HEK293 (cell line): Measurements from ENCODE around the gene FMN1.

ENCODE experiments used
- CTCF ChIA-PET: fragments of 350-600 bp; formaldehyde crosslinking; extraction: SDS; loops from one replicate; lab custom pipeline; 2021; ENCODE audit warnings: antibody characterized with exemption; lab: Yijun Ruan, JAX
- POLR2A ChIA-PET: fragments of 300-600 bp; formaldehyde crosslinking; extraction: SDS; loops from one replicate; lab custom pipeline; 2020; ENCODE audit warnings: antibody characterized with exemption, inconsistent platforms; lab: Yijun Ruan, JAX
- H3K27ac ChIP-seq: fragments of 200-500 bp; sonication (Bioruptor generic); 2 replicates; pipeline ENCODE4 v1.5.1; 2014; ENCODE audit warnings: low read depth, low read length, control low read depth, inconsistent platforms; ENCODE audit errors: extremely low read depth
- H3K36me3 ChIP-seq, 2 experiments: fragments of 200-500 bp in 1 of 2; sonication (Bioruptor generic) in 1 of 2; 1 replicate in 1 of 2; 2 replicates in 1 of 2; pipeline ENCODE4 v1.5.1; 2014 to 2017; ENCODE audit warnings: inconsistent platforms in 2 of 2, low read length in 2 of 2; ENCODE audit not compliant: control insufficient read depth in 2 of 2, insufficient read depth in 1 of 2
- H3K4me1 ChIP-seq: fragments of 200-500 bp; sonication (Bioruptor generic); 2 replicates; pipeline ENCODE4 v1.5.1; 2014; ENCODE audit warnings: mild to moderate bottlenecking, low read length, inconsistent platforms; ENCODE audit not compliant: control insufficient read depth, insufficient read depth
- H3K4me3 ChIP-seq: 2 replicates; pipeline ENCODE4 v1.5.1; 2011; ENCODE audit warnings: low read depth, mild to moderate bottlenecking, control low read depth, low read length, moderate library complexity
- H3K9me3 ChIP-seq: fragments of 200-500 bp; sonication (Bioruptor generic); 2 replicates; pipeline ENCODE4 v1.5.1; 2014; ENCODE audit warnings: low read depth, low read length, inconsistent platforms; ENCODE audit not compliant: control insufficient read depth, insufficient read depth
- BCL11A ChIP-seq: fragments of 450-650 bp; formaldehyde crosslinking; IDR thresholded peaks from 2 replicates; pipeline ENCODE4 v1.5.1; 2016; ENCODE audit warnings: low read depth, missing biosample characterization, missing genetic modification characterization
- BCL11B ChIP-seq: fragments of 450-650 bp; formaldehyde crosslinking; IDR thresholded peaks from 2 replicates; pipeline ENCODE4 v1.5.1; 2016; ENCODE audit warnings: low read depth, missing biosample characterization, missing genetic modification characterization
- GFI1B ChIP-seq: fragments of 450-650 bp; formaldehyde crosslinking; IDR thresholded peaks from 2 replicates; pipeline ENCODE4 v1.5.1; 2016; ENCODE audit warnings: missing biosample characterization, missing genetic modification characterization
- MYNN ChIP-seq: fragments of 450-650 bp; formaldehyde crosslinking; IDR thresholded peaks from 2 replicates; pipeline ENCODE4 v1.5.1; 2016; ENCODE audit warnings: missing biosample characterization, missing genetic modification characterization, borderline replicate concordance
- SP3 ChIP-seq: fragments of 450-650 bp; formaldehyde crosslinking; IDR thresholded peaks from 2 replicates; pipeline ENCODE4 v1.5.1; 2016; ENCODE audit warnings: missing biosample characterization, missing genetic modification characterization
- ZBTB48 ChIP-seq: fragments of 450-650 bp; formaldehyde crosslinking; IDR thresholded peaks from 2 replicates; pipeline ENCODE4 v1.5.1; 2016; ENCODE audit warnings: missing biosample characterization, missing genetic modification characterization
- ZNF157 ChIP-seq: fragments of 450-650 bp; formaldehyde crosslinking; IDR thresholded peaks from 2 replicates; pipeline ENCODE4 v1.5.1; 2016; ENCODE audit warnings: missing biosample characterization, missing genetic modification characterization
- ZNF19 ChIP-seq: fragments of 450-650 bp; formaldehyde crosslinking; IDR thresholded peaks from 2 replicates; pipeline ENCODE4; 2016; ENCODE audit warnings: missing biosample characterization, missing genetic modification characterization, low read depth
- ZNF214 ChIP-seq: fragments of 450-650 bp; formaldehyde crosslinking; IDR thresholded peaks from 2 replicates; pipeline ENCODE4 v1.5.1; 2017; ENCODE audit warnings: missing biosample characterization, mild to moderate bottlenecking, missing genetic modification characterization, borderline replicate concordance
- ZNF223 ChIP-seq: fragments of 450-650 bp; formaldehyde crosslinking; IDR thresholded peaks from 2 replicates; pipeline ENCODE4 v1.5.1; 2016; ENCODE audit warnings: missing biosample characterization, missing genetic modification characterization
- ZNF354C ChIP-seq: fragments of 450-650 bp; formaldehyde crosslinking; IDR thresholded peaks from 2 replicates; pipeline ENCODE4 v1.5.1; 2016; ENCODE audit warnings: missing biosample characterization, missing genetic modification characterization, low read depth, borderline replicate concordance
- ZNF404 ChIP-seq: fragments of 450-650 bp; formaldehyde crosslinking; IDR thresholded peaks from 2 replicates; pipeline ENCODE4 v1.5.1; 2017; ENCODE audit warnings: missing biosample characterization, missing genetic modification characterization
- ZNF48 ChIP-seq: fragments of 450-650 bp; formaldehyde crosslinking; IDR thresholded peaks from 2 replicates; pipeline ENCODE4 v1.5.1; 2016; ENCODE audit warnings: missing biosample characterization, missing genetic modification characterization
- ZNF521 ChIP-seq: fragments of 450-650 bp; formaldehyde crosslinking; IDR thresholded peaks from 2 replicates; pipeline ENCODE4 v1.5.1; 2017; ENCODE audit warnings: missing biosample characterization, mild to moderate bottlenecking, missing genetic modification characterization
- ZNF571 ChIP-seq: fragments of 450-650 bp; formaldehyde crosslinking; IDR thresholded peaks from 2 replicates; pipeline ENCODE4 v1.5.0; 2017; ENCODE audit warnings: missing biosample characterization, missing genetic modification characterization
- ZNF629 ChIP-seq: fragments of 450-650 bp; formaldehyde crosslinking; IDR thresholded peaks from 2 replicates; pipeline ENCODE4 v1.5.1; 2017; ENCODE audit warnings: missing biosample characterization, missing genetic modification characterization
- ZNF654 ChIP-seq: fragments of 450-650 bp; formaldehyde crosslinking; IDR thresholded peaks from 2 replicates; pipeline ENCODE4 v1.5.1; 2016; ENCODE audit warnings: low read depth, missing biosample characterization, missing genetic modification characterization
- ZNF791 ChIP-seq: fragments of 450-650 bp; formaldehyde crosslinking; IDR thresholded peaks from 2 replicates; pipeline ENCODE4 v1.5.1; 2016; ENCODE audit warnings: missing biosample characterization, missing genetic modification characterization
- TF ChIP-seq, protein P1 (sequence below): fragments of 450-650 bp; formaldehyde crosslinking; IDR thresholded peaks from 2 replicates; pipeline ENCODE4 v1.5.1; 2016; ENCODE audit warnings: missing biosample characterization, missing genetic modification characterization, borderline replicate concordance
- TF ChIP-seq, protein P2 (sequence below): fragments of 450-650 bp; formaldehyde crosslinking; IDR thresholded peaks from 2 replicates; pipeline ENCODE4 v1.5.1; 2016; ENCODE audit warnings: missing biosample characterization, missing genetic modification characterization, borderline replicate concordance

FMN1 gene

DNA sequence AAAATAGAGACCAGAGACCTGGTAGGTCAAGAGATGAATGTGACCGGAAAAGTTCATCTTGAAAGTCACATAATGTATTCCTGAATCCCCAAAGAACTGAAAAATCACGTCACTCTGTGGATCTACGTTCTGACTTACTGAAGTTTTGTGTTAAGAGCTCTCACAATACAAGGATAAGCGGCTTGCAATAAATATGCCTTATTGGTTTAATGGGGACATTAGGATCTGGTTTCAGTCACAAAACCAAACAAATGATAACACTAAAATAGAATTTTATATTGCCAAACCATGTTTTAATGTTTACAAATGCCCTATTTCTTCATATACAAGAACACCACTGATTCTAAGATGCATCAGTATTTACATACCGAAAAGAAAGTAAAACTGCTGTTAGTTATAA lies 164.2 kb downstream of the FMN1 start:
- ChIA-PET POLR2A (no interaction called here), CTCF (interaction anchor here (1.7 kb wide), 1 partner anchor 45 kb away, joined by 3 read pairs; no protein-coding TSS in a partner anchor)
- Histone ChIP-seq H3K4me1 (peaks cover 4% of the 10 kb centered on the region; the same call in 1 of the 2 replicates), H3K4me3 (no peak overlapping the region), H3K27ac (no peak overlapping the region), H3K36me3 (no peaks in the 10 kb centered on the region), H3K9me3 (no peaks in the 10 kb centered on the region)
- TF ChIP-seq MYNN (tag by site-specific recombination) (no peak), ZNF214 (tag by site-specific recombination) (no peak), ZNF157 (no peak), BCL11B (no peak), ZNF654 (tag by site-specific recombination) (no peak), ZNF48 (no peak), ZNF791 (no peak), BCL11A (tag by site-specific recombination) (no peak), ZNF629 (tag by site-specific recombination) (no peak), ZNF223 (no peak), ZNF571 (tag by site-specific recombination) (no peak)
- TF ChIP-seq, protein P1, sequence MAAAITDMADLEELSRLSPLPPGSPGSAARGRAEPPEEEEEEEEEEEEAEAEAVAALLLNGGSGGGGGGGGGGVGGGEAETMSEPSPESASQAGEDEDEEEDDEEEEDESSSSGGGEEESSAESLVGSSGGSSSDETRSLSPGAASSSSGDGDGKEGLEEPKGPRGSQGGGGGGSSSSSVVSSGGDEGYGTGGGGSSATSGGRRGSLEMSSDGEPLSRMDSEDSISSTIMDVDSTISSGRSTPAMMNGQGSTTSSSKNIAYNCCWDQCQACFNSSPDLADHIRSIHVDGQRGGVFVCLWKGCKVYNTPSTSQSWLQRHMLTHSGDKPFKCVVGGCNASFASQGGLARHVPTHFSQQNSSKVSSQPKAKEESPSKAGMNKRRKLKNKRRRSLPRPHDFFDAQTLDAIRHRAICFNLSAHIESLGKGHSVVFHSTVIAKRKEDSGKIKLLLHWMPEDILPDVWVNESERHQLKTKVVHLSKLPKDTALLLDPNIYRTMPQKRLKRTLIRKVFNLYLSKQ (tag by site-specific recombination) = no peak
- TF ChIP-seq, protein P2, sequence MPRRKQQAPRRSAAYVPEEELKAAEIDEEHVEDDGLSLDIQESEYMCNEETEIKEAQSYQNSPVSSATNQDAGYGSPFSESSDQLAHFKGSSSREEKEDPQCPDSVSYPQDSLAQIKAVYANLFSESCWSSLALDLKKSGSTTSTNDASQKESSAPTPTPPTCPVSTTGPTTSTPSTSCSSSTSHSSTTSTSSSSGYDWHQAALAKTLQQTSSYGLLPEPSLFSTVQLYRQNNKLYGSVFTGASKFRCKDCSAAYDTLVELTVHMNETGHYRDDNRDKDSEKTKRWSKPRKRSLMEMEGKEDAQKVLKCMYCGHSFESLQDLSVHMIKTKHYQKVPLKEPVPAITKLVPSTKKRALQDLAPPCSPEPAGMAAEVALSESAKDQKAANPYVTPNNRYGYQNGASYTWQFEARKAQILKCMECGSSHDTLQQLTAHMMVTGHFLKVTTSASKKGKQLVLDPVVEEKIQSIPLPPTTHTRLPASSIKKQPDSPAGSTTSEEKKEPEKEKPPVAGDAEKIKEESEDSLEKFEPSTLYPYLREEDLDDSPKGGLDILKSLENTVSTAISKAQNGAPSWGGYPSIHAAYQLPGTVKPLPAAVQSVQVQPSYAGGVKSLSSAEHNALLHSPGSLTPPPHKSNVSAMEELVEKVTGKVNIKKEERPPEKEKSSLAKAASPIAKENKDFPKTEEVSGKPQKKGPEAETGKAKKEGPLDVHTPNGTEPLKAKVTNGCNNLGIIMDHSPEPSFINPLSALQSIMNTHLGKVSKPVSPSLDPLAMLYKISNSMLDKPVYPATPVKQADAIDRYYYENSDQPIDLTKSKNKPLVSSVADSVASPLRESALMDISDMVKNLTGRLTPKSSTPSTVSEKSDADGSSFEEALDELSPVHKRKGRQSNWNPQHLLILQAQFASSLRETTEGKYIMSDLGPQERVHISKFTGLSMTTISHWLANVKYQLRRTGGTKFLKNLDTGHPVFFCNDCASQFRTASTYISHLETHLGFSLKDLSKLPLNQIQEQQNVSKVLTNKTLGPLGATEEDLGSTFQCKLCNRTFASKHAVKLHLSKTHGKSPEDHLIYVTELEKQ = no peak

DNA sequence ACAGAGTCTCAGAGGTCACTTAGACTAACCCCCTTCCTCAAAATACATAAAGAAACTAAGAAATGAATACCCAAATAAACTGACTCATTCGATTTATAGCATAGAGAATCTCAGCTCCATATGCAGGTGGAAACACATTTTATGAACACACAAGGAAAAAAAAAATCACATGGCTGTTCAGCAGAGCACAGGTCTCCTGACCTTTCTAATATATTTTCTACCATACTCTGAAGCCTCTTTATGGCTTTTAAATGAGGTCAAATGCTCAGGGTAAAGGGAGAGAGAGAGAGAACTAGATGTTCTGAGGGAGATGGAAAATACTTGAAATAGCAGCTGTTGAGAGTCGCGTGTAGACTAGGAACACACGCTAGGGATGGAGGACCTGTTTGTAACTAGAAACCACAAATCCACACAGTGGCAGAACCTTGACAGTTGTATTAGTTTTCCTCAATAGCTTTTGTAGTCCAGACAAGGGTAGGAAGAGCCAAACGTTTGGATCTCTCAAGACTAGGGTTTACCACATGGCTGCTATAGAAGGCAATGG lies 165.3 kb downstream of the FMN1 start:
- POLR2A ChIA-PET = no interaction called here
- H3K9me3 ChIP-seq = no peaks in the 10 kb centered on the region
- H3K27ac ChIP-seq = no peak overlapping the region
- TF ChIP-seq ZNF521 (tag by site-specific recombination) (no peak), ZNF19 (tag by site-specific recombination) (no peak), SP3 (no peak), ZNF354C (tag by site-specific recombination) (no peak)
- TF ChIP-seq, all 188 proteins: peak for 0
- Histone ChIP-seq H3K4me1 (peaks cover 4% of the 10 kb centered on the region; the same call in 1 of the 2 replicates), H3K4me3 (no peak overlapping the region), H3K36me3 (no peaks in the 10 kb centered on the region)
- CTCF ChIA-PET = interaction anchor here (0.6 to 1.7 kb wide), 3 partner anchors 46 to 1080 kb away, joined by 3 read pairs; no protein-coding TSS in a partner anchor

DNA sequence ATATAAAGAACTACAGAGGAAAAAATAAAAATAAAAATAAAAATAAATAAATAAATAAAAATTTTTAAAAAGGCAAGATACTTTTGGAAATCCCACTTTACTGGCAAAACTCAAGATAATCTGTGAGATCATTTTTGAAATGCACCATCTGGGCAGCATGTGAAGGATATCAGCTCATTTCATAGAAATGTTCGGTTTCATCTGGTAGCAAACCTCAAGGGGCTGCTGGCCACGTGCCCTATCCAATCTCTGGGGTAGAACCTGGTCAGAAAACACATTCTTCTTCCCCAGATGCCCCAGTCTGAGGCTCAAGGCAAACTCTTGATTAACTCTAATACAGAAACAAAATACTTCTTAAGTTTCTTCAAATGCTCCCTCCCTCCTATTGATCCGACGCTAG lies 166.0 kb downstream of the FMN1 start:
- Histone ChIP-seq H3K9me3 (no peaks in the 10 kb centered on the region), H3K4me3 (no peak overlapping the region), H3K36me3 (no peaks in the 10 kb centered on the region), H3K4me1 (peaks cover 4% of the 10 kb centered on the region; the same call in 1 of the 2 replicates), H3K27ac (no peak overlapping the region)
- POLR2A ChIA-PET = no interaction called here
- no peak for TF ChIP-seq GFI1B (tag by site-specific recombination)
- no peak for TF ChIP-seq ZNF404
- TF ChIP-seq ZBTB48 (tag by site-specific recombination) = no peak
- CTCF ChIA-PET = interaction anchor here (0.5 to 1.7 kb wide), 4 partner anchors 47 to 1080 kb away, joined by 3 read pairs; no protein-coding TSS in a partner anchor
